B cell (primary cell): ENCODE data around the gene NLRC5. TPM values are rescaled to one million over a fixed set of nuclear protein-coding genes. Genes with fewer than 3 reads are reported as not detected.

ENCODE experiments used
- ATAC-seq: fragments of 200-7000 bp; cut with Tn5 transposase; one replicate; pipeline ENCODE4 v1.10.0; 2021; ENCODE audit warnings: low read depth, mild to moderate bottlenecking, moderate number of reproducible peaks, moderate library complexity
- CTCF ChIA-PET: fragments of 350-600 bp; sonication (Branson Sonifier 250); formaldehyde crosslinking; loops from one replicate; lab custom pipeline; 2021; ENCODE audit warnings: antibody characterized with exemption, inconsistent platforms; lab: Charles Lee
- POLR2A ChIA-PET: fragments of 350-600 bp; sonication (Branson Sonifier 250); formaldehyde crosslinking; loops from one replicate; lab custom pipeline; 2021; ENCODE audit warnings: antibody characterized with exemption; lab: Charles Lee
- DNase-seq: peaks from one replicate; pipeline ENCODE4 v3.0.0; 2013
- H2AFZ ChIP-seq: 2 replicates; pipeline ENCODE4 v1.6.1; 2012; ENCODE audit warnings: mild to moderate bottlenecking, low read depth, low read length; ENCODE audit not compliant: insufficient read depth, poor library complexity, severe bottlenecking
- H3K27ac ChIP-seq, 2 donors: 1 replicate in 1 of 2; 2 replicates in 1 of 2; pipeline ENCODE4 v1.5.1; 2012 to 2013; ENCODE audit warnings: low read length in 2 of 2, mild to moderate bottlenecking in 2 of 2, moderate library complexity in 1 of 2
- H3K27me3 ChIP-seq, 4 experiments: fragments of 200-600 bp in 1 of 4; sonication (generic) in 1 of 4; replicated peaks in 1 of 4; 1 replicate in 2 of 4; 2 replicates in 2 of 4; pipeline versions ENCODE4 v1.6.1 to v1.7.0; 2013 to 2016; ENCODE audit warnings: low read length in 3 of 4, mild to moderate bottlenecking in 2 of 4, mixed read lengths in 1 of 4, moderate library complexity in 1 of 4; ENCODE audit not compliant: insufficient read depth in 4 of 4, control insufficient read depth in 3 of 4; ENCODE audit errors: control extremely low read depth in 1 of 4
- H3K36me3 ChIP-seq, 2 experiments: replicated peaks in 1 of 2; 1 replicate in 1 of 2; 2 replicates in 1 of 2; pipeline versions ENCODE4 v1.6.1 to v1.7.1; 2013; ENCODE audit warnings: low read length in 1 of 2; ENCODE audit not compliant: insufficient read depth in 2 of 2, control insufficient read depth in 1 of 2; ENCODE audit errors: control extremely low read depth in 1 of 2, extremely low read depth in 1 of 2
- H3K4me1 ChIP-seq, 2 donors: fragments of 200-600 bp in 1 of 2; sonication (generic) in 1 of 2; 1 replicate in 1 of 2; 2 replicates in 1 of 2; pipeline versions ENCODE4 v1.5.1 to v1.6.1; 2013 to 2017; ENCODE audit warnings: low read length in 2 of 2; ENCODE audit not compliant: control insufficient read depth in 2 of 2, insufficient read depth in 2 of 2
- H3K4me2 ChIP-seq: replicated peaks from 2 replicates; pipeline ENCODE3; 2012; ENCODE audit warnings: mild to moderate bottlenecking, low read depth, low read length; ENCODE audit not compliant: poor library complexity, severe bottlenecking
- H3K4me3 ChIP-seq, 5 experiments: fragments of 200-600 bp in 1 of 5; sonication (generic) in 1 of 5; 1 replicate in 3 of 5; 2 replicates in 2 of 5; pipeline versions ENCODE4 v1.5.1 to v1.7.0; 2011 to 2016; ENCODE audit warnings: low read length in 4 of 5, mild to moderate bottlenecking in 4 of 5, low read depth in 2 of 5, control low read depth in 1 of 5, moderate library complexity in 1 of 5; ENCODE audit not compliant: insufficient read depth in 1 of 5; ENCODE audit errors: control extremely low read depth in 1 of 5, extremely low read depth in 1 of 5
- H3K79me2 ChIP-seq: fragments of 200-600 bp; sonication (generic); one replicate; pipeline ENCODE4 v1.6.0; 2016; ENCODE audit warnings: low read length; ENCODE audit not compliant: control insufficient read depth, insufficient read depth
- H3K9ac ChIP-seq: fragments of 200-600 bp; sonication (generic); 2 replicates; pipeline ENCODE4 v1.6.1; 2017; ENCODE audit warnings: mild to moderate bottlenecking, low read length, moderate library complexity
- H3K9me3 ChIP-seq, 3 donors: one replicate each; pipeline versions ENCODE4 v1.6.1 to v1.7.1; 2013; ENCODE audit warnings: low read length in 2 of 3; ENCODE audit not compliant: control insufficient read depth in 2 of 3, insufficient read depth in 1 of 3; ENCODE audit errors: control extremely low read depth in 1 of 3
- H4K20me1 ChIP-seq: 2 replicates; pipeline ENCODE4 v1.6.0; 2012; ENCODE audit warnings: mild to moderate bottlenecking, low read length; ENCODE audit not compliant: insufficient read depth, control insufficient read depth, poor library complexity, severe bottlenecking
- H3K27ac Mint-ChIP-seq: one replicate; pipeline ENCODE4 v1.8.0; 2021; ENCODE audit warnings: mixed read lengths
- H3K27me3 Mint-ChIP-seq: one replicate; pipeline ENCODE4 v1.8.0; 2021; ENCODE audit warnings: mixed read lengths
- H3K4me1 Mint-ChIP-seq: one replicate; pipeline ENCODE4 v1.8.0; 2021; ENCODE audit warnings: mixed read lengths
- H3K4me3 Mint-ChIP-seq: one replicate; pipeline ENCODE4 v1.8.0; 2021; ENCODE audit warnings: mixed read lengths
- H3K9me3 Mint-ChIP-seq: one replicate; pipeline ENCODE4 v1.8.0; 2022; ENCODE audit warnings: mixed read lengths; ENCODE audit not compliant: insufficient read depth
- CTCF ChIP-seq: fragments of 200-600 bp; IDR thresholded peaks from one replicate; pipeline ENCODE4 v1.8.0; 2022; ENCODE audit warnings: antibody characterized with exemption, mild to moderate bottlenecking
- EZH2 ChIP-seq: IDR thresholded peaks from 2 replicates; pipeline ENCODE4 v1.6.1; 2012; ENCODE audit warnings: borderline replicate concordance, low read depth, mild to moderate bottlenecking, moderate library complexity, low read length; ENCODE audit not compliant: insufficient read depth, poor library complexity, severe bottlenecking
- WGBS: methylation state at CpG from one replicate; pipeline ENCODE4 v1.1.5; 2013; ENCODE audit warnings: missing lambda C conversion rate; ENCODE audit not compliant: insufficient coverage; 5-methylcytosine and 5-hydroxymethylcytosine counted together
- intact Hi-C: fragments of 100-400 bp; cut with micrococcal nuclease; formaldehyde crosslinking; loops from one replicate; pipeline ENCODE4 v1.10.0; 2022
- polyA plus RNA-seq: library from polyadenylated mRNA; depleted of rRNA; stranded (reverse); fragments of >200 nt; gene quantifications from 2 replicates; pipeline ENCODE4 v1.2.3, GENCODE V29; 2012
- total RNA-seq, 2 donors: library from RNA; stranded (reverse); fragments of 120-200 nt in 1 of 2; gene quantifications; 1 replicate in 1 of 2; 2 replicates in 1 of 2; pipeline versions ENCODE4 v1.2.3 to v1.2.4, GENCODE V29; 2013 to 2022

Gene NLRC5
- total and polyA plus RNA-seq, 2 donors (not counting 1 experiment from before 2014, with no cell fraction given), result 349 to 510 TPM

GRCh38 chr16:57105184-57105583 lies 115.8 kb downstream of the NLRC5 start:
- H3K27ac Mint-ChIP-seq, result no peak overlapping the region
- H3K9me3 ChIP-seq, result no peaks in the 10 kb centered on the region
- no peak overlapping the region for H3K4me3 ChIP-seq
- ChIA-PET CTCF (interaction anchor here (0.9 kb wide), 1 partner anchor 12 kb away, joined by 3 read pairs; no protein-coding TSS in a partner anchor), POLR2A (no interaction called here)
- DNase-seq (no peak), ATAC-seq (no peak)
- WGBS, result 93% methylated on average over 5 of the region's 7 CpGs
- no peaks in the 10 kb centered on the region for H3K36me3 ChIP-seq
- no peaks in the 10 kb centered on the region for H3K4me1 ChIP-seq
- no peak overlapping the region for H3K27ac ChIP-seq
- intact Hi-C loops, result no loop called here
- peaks cover 3% of the 10 kb centered on the region for H3K27me3 Mint-ChIP-seq
- H3K9me3 Mint-ChIP-seq, result no peaks in the 10 kb centered on the region
- TF ChIP-seq CTCF (no peak), EZH2 (no peak)
- H3K4me2 ChIP-seq, result no peak overlapping the region
- no peaks in the 10 kb centered on the region for H3K79me2 ChIP-seq
- no peaks in the 10 kb centered on the region for H3K27me3 ChIP-seq
- no peak overlapping the region for H3K9ac ChIP-seq
- no peak overlapping the region for H2AFZ ChIP-seq
- H3K4me1 Mint-ChIP-seq, result no peaks in the 10 kb centered on the region
- H3K4me3 Mint-ChIP-seq, result no peak overlapping the region
- H4K20me1 ChIP-seq, result no peaks in the 10 kb centered on the region

- intact Hi-C loops, result no loop called here
- Mint-ChIP-seq H3K4me3 (no peak overlapping the region), H3K4me1 (no peaks in the 10 kb centered on the region), H3K27ac (no peak overlapping the region), H3K9me3 (no peaks in the 10 kb centered on the region), H3K27me3 (peaks cover 3% of the 10 kb centered on the region)
- no peak for TF ChIP-seq CTCF
- no peak for TF ChIP-seq EZH2
- Histone ChIP-seq H3K27me3 (no peaks in the 10 kb centered on the region), H3K27ac (no peak overlapping the region), H2AFZ (no peak overlapping the region), H3K9ac (no peak overlapping the region), H3K4me3 (no peak overlapping the region), H4K20me1 (no peaks in the 10 kb centered on the region), H3K9me3 (no peaks in the 10 kb centered on the region), H3K79me2 (no peaks in the 10 kb centered on the region), H3K36me3 (no peaks in the 10 kb centered on the region), H3K4me1 (no peaks in the 10 kb centered on the region), H3K4me2 (no peak overlapping the region)
- 95% methylated on average over 2 of the region's 2 CpGs for WGBS
- POLR2A ChIA-PET, result no interaction called here
- DNase-seq (no peak), ATAC-seq (no peak)
- CTCF ChIA-PET, result interaction anchor here (1.3 kb wide), 1 partner anchor 141 kb away, joined by 3 read pairs; no protein-coding TSS in a partner anchor
Observed at GRCh38 chr16:57106767-57107166, 117.4 kb downstream of the NLRC5 start.
